ENCODE measurements around the gene CRELD2. TPM values are rescaled to one million over a fixed set of nuclear protein-coding genes. Genes with fewer than 3 reads are reported as not detected.

The CRELD2 gene
- total RNA-seq, 6 experiments from 2014 or later: 26.0 to 56.4 (median 47.8) TPM

DNA sequence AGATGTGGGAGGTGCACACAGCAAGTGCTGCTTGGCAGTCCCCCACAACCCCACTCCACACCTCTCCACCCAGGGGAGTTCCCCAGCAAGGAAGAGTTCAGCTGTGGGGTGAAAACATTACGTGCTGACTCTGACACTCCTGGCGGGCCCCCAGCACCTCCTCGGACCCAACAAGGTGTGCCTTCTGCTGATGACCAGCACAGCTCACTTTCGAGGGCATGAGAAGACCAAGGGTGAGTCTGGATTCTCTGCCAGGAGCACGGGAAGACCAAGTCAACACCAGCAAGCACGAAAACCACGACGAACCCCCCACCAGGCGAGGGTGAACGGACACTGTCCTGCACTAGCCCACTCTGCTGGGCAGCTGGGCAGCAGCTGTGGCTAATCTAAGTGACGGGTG is 1.6 kb upstream of the CRELD2 start:
- no peak for ATAC-seq
- Histone ChIP-seq H3K4me3 (no peak overlapping the region), H3K27me3 (no peaks in the 10 kb centered on the region), H3K36me3 (peaks cover 0 to 14% (median 8%) of the 10 kb centered on the region in 4 donors), H3K4me1 (peaks cover 0 to 17% (median 4%) of the 10 kb centered on the region in 4 donors), H3K9me3 (no peaks in the 10 kb centered on the region), H3K27ac (no peak overlapping the region)
- intact Hi-C loops (cut with DNase I): no loop called here
- no CpG with 5 or more reads among the region's 11 CpGs for WGBS (ENCODE audit: insufficient coverage, low coverage, low lambda C conversion rate, missing lambda C conversion rate)
- TF ChIP-seq POLR2A (IDR thresholded peaks at IDR 0.05) (no peak), CTCF (IDR thresholded peaks at IDR 0.05) (no peak)
- peak in 1 of 3 donors; percentile 21 for DNase-seq

- H3K9me3 ChIP-seq: no peaks in the 10 kb centered on the region
- WGBS (ENCODE audit: insufficient coverage, low coverage, low lambda C conversion rate, missing lambda C conversion rate): 70% methylated on average over 22 of the region's 47 CpGs
- ATAC-seq (no peak), DNase-seq (peak in 1 of 3 donors; percentile 38)
- no peak for TF ChIP-seq POLR2A (IDR thresholded peaks at IDR 0.05)
- TF ChIP-seq CTCF (IDR thresholded peaks at IDR 0.05): no peak
- intact Hi-C loops (cut with DNase I): no loop called here
- peak overlapping the region; percentile 87 to 98 (median 94) for H3K4me3 ChIP-seq
- peak overlapping the region in 1 of 3 donors; percentile 49 for H3K27ac ChIP-seq
- H3K4me1 ChIP-seq: peaks cover 0 to 17% (median 4%) of the 10 kb centered on the region in 4 donors
- H3K36me3 ChIP-seq: peaks cover 0 to 5% (median 2%) of the 10 kb centered on the region in 4 donors
- no peaks in the 10 kb centered on the region for H3K27me3 ChIP-seq
These were observed 762 bp downstream of the CRELD2 start for GRCh38 chr22:49918911-49919881.

DNA sequence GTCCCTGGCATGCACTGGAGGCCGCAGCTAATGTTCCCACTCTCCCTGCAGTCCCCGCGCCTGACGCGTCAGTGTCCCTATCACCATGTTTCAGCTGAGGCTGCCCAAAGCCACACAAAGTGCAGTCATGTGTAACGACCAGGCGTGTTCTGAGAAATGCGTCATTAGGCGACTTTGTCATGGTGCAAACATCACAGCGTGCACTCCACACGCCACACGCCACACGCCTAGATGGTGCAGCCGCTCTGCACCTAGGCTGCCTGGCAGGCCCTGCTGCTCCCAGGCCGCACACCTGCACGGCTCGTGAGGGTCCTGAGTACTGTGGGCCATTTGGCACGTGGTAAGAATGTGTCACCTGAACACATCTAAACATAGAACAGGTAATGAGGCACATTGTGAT is 2.4 kb downstream of the CRELD2 start:
- TF ChIP-seq CTCF (IDR thresholded peaks at IDR 0.05) (no peak), POLR2A (IDR thresholded peaks at IDR 0.05) (no peak)
- no peak for ATAC-seq

GRCh38 chr22:49921508-49922278 is 3.3 kb downstream of the CRELD2 start:
- TF ChIP-seq POLR2A (IDR thresholded peaks at IDR 0.05) (no peak), CTCF (IDR thresholded peaks at IDR 0.05) (no peak)
- peaks cover 0 to 10% (median 5%) of the 10 kb centered on the region in 4 donors for H3K36me3 ChIP-seq
- ATAC-seq (no peak), DNase-seq (peak in 1 of 3 donors; percentile 7)
- no peaks in the 10 kb centered on the region for H3K9me3 ChIP-seq
- 90% methylated on average over 11 of the region's 35 CpGs for WGBS (ENCODE audit: insufficient coverage, low coverage, low lambda C conversion rate, missing lambda C conversion rate)
- intact Hi-C loops (cut with DNase I): loop anchor here in 1 of 2 donors (10.0 kb wide), 1 partner anchor 157 kb away; no protein-coding TSS in a partner anchor
- no peak overlapping the region for H3K27ac ChIP-seq
- H3K27me3 ChIP-seq: no peaks in the 10 kb centered on the region
- peaks cover 0 to 17% (median 4%) of the 10 kb centered on the region in 4 donors for H3K4me1 ChIP-seq
- no peak overlapping the region for H3K4me3 ChIP-seq

More for the DNA sequence above, 2.4 kb downstream of the CRELD2 start:
- DNase-seq: no peak
- intact Hi-C loops (cut with DNase I): loop anchor here in 1 of 2 donors (10.0 kb wide), 1 partner anchor 156 kb away; no protein-coding TSS in a partner anchor
- peaks cover 0 to 10% (median 4%) of the 10 kb centered on the region in 4 donors for H3K36me3 ChIP-seq
- 83% methylated on average over 5 of the region's 18 CpGs for WGBS (ENCODE audit: insufficient coverage, low coverage, low lambda C conversion rate, missing lambda C conversion rate)
- no peak overlapping the region for H3K27ac ChIP-seq
- H3K4me3 ChIP-seq: no peak overlapping the region
- peaks cover 0 to 17% (median 4%) of the 10 kb centered on the region in 4 donors for H3K4me1 ChIP-seq
- no peaks in the 10 kb centered on the region for H3K27me3 ChIP-seq
- H3K9me3 ChIP-seq: no peaks in the 10 kb centered on the region
